ENCODE results near the gene SLC6A12. TPM values are rescaled to one million over a fixed set of nuclear protein-coding genes. Genes with fewer than 3 reads are reported as not detected.

Gene SLC6A12
- total RNA-seq, 4 donors from 2014 or later: 0.57 TPM; not detected in 3

DNA sequence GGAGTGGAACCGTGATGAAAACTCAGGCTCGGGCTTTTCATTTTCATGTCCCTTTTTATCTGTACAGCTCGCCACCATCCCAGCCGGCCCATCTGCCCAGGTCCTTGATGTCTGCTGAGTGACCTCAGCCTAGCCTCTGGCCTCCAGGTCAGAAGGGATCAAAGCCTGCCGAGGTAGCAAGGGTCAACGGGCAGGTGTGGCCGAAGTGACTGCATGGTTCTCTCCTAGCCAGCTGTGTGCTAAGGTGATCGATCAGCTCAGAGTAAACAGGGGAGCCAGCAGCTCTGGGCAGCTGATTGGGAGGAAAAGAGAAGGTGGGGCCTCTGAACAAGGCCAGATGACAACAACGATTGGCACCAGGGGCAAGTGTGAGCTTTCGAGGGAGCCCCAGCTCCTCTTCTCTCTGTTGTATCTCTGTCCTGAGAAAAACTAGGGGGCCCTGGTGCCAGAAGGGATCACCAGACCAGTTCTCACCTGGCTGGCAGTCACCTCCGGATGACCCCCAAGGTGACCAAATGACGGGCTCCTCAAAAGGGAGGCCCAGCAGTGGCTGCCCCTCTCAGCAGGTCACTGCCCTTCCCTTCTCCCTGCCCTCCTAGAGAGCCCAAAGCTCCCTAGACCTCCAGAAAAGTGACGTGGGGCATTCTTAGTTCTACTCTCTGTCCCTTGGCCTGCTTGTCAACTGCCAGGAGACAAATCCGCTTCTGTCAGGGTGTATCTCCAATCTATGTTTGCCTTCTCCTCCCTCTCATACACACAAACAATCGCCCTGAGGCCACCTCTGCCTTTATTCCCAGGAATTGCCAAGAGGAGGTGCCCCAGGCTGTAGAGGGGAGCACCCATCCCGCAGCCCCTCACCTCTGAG lies 3.4 kb downstream of the SLC6A12 start:
- Histone ChIP-seq H3K27ac (no peak overlapping the region), H3K9me3 (no peaks in the 10 kb centered on the region), H3K4me3 (no peak overlapping the region), H3K27me3 (peaks cover 0 to 93% (median 0%) of the 10 kb centered on the region in 4 donors), H3K4me1 (peaks cover 3 to 14% (median 5%) of the 10 kb centered on the region in 3 donors), H3K36me3 (no peaks in the 10 kb centered on the region)
- 68 to 75% methylated on average over 7 to 11 of the region's 16 CpGs for WGBS, 2 donors
- no peak for TF ChIP-seq POLR2A (IDR thresholded peaks at IDR 0.05)
- TF ChIP-seq, protein P1, sequence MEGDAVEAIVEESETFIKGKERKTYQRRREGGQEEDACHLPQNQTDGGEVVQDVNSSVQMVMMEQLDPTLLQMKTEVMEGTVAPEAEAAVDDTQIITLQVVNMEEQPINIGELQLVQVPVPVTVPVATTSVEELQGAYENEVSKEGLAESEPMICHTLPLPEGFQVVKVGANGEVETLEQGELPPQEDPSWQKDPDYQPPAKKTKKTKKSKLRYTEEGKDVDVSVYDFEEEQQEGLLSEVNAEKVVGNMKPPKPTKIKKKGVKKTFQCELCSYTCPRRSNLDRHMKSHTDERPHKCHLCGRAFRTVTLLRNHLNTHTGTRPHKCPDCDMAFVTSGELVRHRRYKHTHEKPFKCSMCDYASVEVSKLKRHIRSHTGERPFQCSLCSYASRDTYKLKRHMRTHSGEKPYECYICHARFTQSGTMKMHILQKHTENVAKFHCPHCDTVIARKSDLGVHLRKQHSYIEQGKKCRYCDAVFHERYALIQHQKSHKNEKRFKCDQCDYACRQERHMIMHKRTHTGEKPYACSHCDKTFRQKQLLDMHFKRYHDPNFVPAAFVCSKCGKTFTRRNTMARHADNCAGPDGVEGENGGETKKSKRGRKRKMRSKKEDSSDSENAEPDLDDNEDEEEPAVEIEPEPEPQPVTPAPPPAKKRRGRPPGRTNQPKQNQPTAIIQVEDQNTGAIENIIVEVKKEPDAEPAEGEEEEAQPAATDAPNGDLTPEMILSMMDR (IDR thresholded peaks at IDR 0.05): no peak
- intact Hi-C loops (cut with DNase I): no loop called here
- no peak for DNase-seq

DNA sequence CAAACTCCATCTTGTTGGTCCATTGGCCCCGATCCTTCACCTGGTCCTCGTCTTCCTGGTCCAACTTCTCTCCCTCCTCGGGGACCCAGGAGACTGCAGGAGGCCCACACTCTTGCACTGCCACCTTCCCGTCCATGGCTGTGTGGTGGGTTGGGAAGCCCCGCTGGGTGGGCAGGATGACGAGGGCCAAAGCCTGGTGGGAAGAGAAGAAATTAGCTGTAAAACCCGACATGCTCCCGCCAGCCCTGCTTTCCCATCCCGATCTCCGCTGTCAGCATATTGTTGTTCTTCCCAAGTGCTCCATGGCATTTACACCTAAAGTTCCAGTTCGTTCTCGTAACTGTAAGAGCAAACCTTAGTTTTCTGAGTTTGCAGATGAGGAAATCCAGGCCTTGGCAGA lies 4.1 kb downstream of the SLC6A12 start:
- Histone ChIP-seq H3K27me3 (peaks cover 0 to 93% (median 0%) of the 10 kb centered on the region in 4 donors), H3K9me3 (no peaks in the 10 kb centered on the region), H3K27ac (no peak overlapping the region), H3K4me1 (peaks cover 3 to 14% (median 5%) of the 10 kb centered on the region in 3 donors), H3K4me3 (no peak overlapping the region), H3K36me3 (no peaks in the 10 kb centered on the region)
- TF ChIP-seq POLR2A (IDR thresholded peaks at IDR 0.05): no peak
- TF ChIP-seq, protein P1 (IDR thresholded peaks at IDR 0.05): no peak
- 74 to 90% methylated on average over 7 to 10 of the region's 12 CpGs for WGBS, 2 donors
- intact Hi-C loops (cut with DNase I): no loop called here
- DNase-seq: no peak

DNA sequence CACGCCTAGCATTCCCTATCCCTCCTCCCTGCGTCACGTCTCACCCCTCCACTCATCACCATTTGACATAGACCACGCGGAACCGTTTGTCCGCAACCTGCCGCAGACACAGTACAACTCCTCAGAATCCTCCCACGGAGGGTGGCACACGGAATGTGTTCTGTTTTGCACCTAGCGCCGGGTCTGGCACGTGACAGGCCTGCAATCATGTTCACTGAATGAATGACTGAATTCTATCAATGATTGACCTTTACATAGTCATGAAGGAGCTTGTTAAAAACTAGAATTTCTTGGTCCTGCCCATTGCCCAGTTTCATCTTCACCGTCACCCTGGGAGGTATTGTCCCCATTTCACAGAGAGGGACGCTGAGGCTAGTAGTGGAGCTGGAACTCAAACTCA lies 4.7 kb downstream of the SLC6A12 start:
- Histone ChIP-seq H3K4me3 (no peak overlapping the region), H3K4me1 (peaks cover 3 to 15% (median 5%) of the 10 kb centered on the region in 3 donors), H3K36me3 (no peaks in the 10 kb centered on the region), H3K27ac (no peak overlapping the region), H3K27me3 (peaks cover 0 to 93% (median under 1%) of the 10 kb centered on the region in 4 donors), H3K9me3 (no peaks in the 10 kb centered on the region)
- WGBS, 2 donors: 81 to 87% methylated on average over 14 of the region's 15 CpGs
- intact Hi-C loops (cut with DNase I): no loop called here
- TF ChIP-seq POLR2A (IDR thresholded peaks at IDR 0.05): no peak
- TF ChIP-seq, protein P1 (IDR thresholded peaks at IDR 0.05): no peak
- DNase-seq: no peak

DNA sequence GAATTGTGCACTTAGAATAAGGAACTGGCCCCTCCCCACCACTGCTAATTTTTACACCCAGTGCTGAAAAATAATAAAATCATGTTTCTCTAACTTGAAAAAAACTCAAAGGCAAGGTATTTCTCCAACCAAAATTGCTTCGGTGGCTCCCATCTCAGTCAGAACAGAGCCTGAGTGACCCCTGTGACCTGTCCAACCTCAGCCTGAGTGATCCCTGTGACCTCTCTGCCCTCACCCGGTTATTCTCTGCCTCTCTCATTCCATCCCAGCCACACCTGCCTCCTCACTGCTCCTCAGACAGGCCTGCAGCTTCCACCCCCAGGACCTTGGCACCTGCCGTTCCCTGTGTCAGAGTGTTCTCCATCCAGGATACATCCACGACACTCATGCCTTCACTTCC lies 5.1 kb downstream of the SLC6A12 start:
- H3K4me3 ChIP-seq: no peak overlapping the region
- H3K36me3 ChIP-seq: no peaks in the 10 kb centered on the region
- TF ChIP-seq, protein P1 (IDR thresholded peaks at IDR 0.05): no peak
- no peak for TF ChIP-seq POLR2A (IDR thresholded peaks at IDR 0.05)
- no peaks in the 10 kb centered on the region for H3K9me3 ChIP-seq
- no peak for DNase-seq
- peaks cover 2 to 19% (median 5%) of the 10 kb centered on the region in 3 donors for H3K4me1 ChIP-seq
- 63 to 66% methylated on average over 4 of the region's 4 CpGs for WGBS, 2 donors
- no peak overlapping the region for H3K27ac ChIP-seq
- intact Hi-C loops (cut with DNase I): no loop called here
- H3K27me3 ChIP-seq: peaks cover 0 to 93% (median 2%) of the 10 kb centered on the region in 4 donors

DNA sequence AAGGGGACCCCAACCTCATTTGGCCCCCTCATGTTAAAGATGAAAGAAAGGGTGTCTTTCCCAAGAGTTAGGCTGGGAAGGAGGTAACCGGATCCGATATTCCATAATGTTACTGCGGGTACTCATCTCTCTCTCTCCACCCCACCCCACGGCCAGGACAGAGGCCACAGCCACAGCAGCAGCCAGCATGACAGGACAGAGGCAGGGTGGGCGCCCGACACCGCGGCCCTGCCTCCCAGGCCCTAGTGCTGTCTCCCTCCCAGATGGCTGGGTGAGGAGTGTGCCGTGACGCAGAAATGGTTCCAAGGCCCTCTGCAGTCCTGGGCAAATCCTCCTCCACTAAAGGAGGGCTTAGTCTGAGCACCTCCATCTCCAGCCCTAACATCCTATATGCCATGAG lies 6.2 kb downstream of the SLC6A12 start:
- no peaks in the 10 kb centered on the region for H3K36me3 ChIP-seq
- no peak for TF ChIP-seq POLR2A (IDR thresholded peaks at IDR 0.05)
- TF ChIP-seq, protein P1 (IDR thresholded peaks at IDR 0.05): no peak
- 84 to 96% methylated on average over 3 to 10 of the region's 10 CpGs for WGBS, 2 donors
- H3K4me3 ChIP-seq: no peak overlapping the region
- DNase-seq: no peak
- no peak overlapping the region for H3K27ac ChIP-seq
- intact Hi-C loops (cut with DNase I): no loop called here
- H3K4me1 ChIP-seq: peaks cover 0 to 16% (median 0%) of the 10 kb centered on the region in 3 donors
- H3K9me3 ChIP-seq: no peaks in the 10 kb centered on the region
- H3K27me3 ChIP-seq: peaks cover 0 to 93% (median 2%) of the 10 kb centered on the region in 4 donors
